GM18499 (cell line): ENCODE results near the gene MYZAP.

Experiments used
- ATAC-seq: cut with Tn5 transposase; IDR thresholded peaks from one replicate; pipeline ENCODE4 v1.9.1; 2021; ENCODE audit warnings: moderate number of reproducible peaks; ENCODE audit not compliant: insufficient read depth, unreplicated experiment

The MYZAP gene

GRCh38 chr15:57561041-57561711, 30.5 kb upstream of the MYZAP start:
- ATAC-seq, result no peak

GRCh38 chr15:57562196-57562769, 29.4 kb upstream of the MYZAP start:
- ATAC-seq, result no peak

GRCh38 chr15:57563416-57563815, 28.3 kb upstream of the MYZAP start:
- ATAC-seq, result no peak

- ATAC-seq, result no peak
Observed at GRCh38 chr15:57565311-57565710, 26.4 kb upstream of the MYZAP start.

- ATAC-seq, result no peak
Observed at GRCh38 chr15:57566834-57567233, 24.9 kb upstream of the MYZAP start.

- ATAC-seq, result no peak
Observed at GRCh38 chr15:57567891-57568290, 23.8 kb upstream of the MYZAP start.

GRCh38 chr15:57568299-57568698, 23.4 kb upstream of the MYZAP start:
- ATAC-seq, result no peak

GRCh38 chr15:57570340-57570739, 21.4 kb upstream of the MYZAP start:
- no peak for ATAC-seq

- ATAC-seq, result no peak
Observed at GRCh38 chr15:57570994-57571393, 20.7 kb upstream of the MYZAP start.

- ATAC-seq, result no peak
Observed at GRCh38 chr15:57571725-57572124, 20.0 kb upstream of the MYZAP start.

- ATAC-seq, result no peak
Observed at GRCh38 chr15:57572468-57572867, 19.2 kb upstream of the MYZAP start.

- no peak for ATAC-seq
Observed at GRCh38 chr15:57573151-57573550, 18.6 kb upstream of the MYZAP start.

GRCh38 chr15:57575363-57575762, 16.3 kb upstream of the MYZAP start:
- ATAC-seq, result no peak

GRCh38 chr15:57578288-57578900, 13.3 kb upstream of the MYZAP start:
- no peak for ATAC-seq

- ATAC-seq, result no peak
Observed at GRCh38 chr15:57580428-57580827, 11.3 kb upstream of the MYZAP start.

GRCh38 chr15:57580866-57581265, 10.8 kb upstream of the MYZAP start:
- ATAC-seq, result no peak

- no peak for ATAC-seq
Observed at GRCh38 chr15:57582090-57582489, 9.6 kb upstream of the MYZAP start.

- no peak for ATAC-seq
Observed at GRCh38 chr15:57583282-57583681, 8.4 kb upstream of the MYZAP start.

GRCh38 chr15:57583720-57584119, 8.0 kb upstream of the MYZAP start:
- ATAC-seq, result no peak

GRCh38 chr15:57586661-57587424, 4.9 kb upstream of the MYZAP start:
- ATAC-seq, result no peak

- ATAC-seq, result no peak
Observed at GRCh38 chr15:57589281-57589680, 2.4 kb upstream of the MYZAP start.
